GM18867 (cell line): ENCODE results near the gene NOXRED1.

Experiments
- ATAC-seq: cut with Tn5 transposase; IDR thresholded peaks from one replicate; pipeline ENCODE4 v1.9.1; 2021; ENCODE audit warnings: mild to moderate bottlenecking, moderate library complexity; ENCODE audit not compliant: unreplicated experiment

NOXRED1 gene

GRCh38 chr14:77344377-77344996, 78.8 kb downstream of the NOXRED1 start:
- ATAC-seq, result no peak
